Thoracic aorta (tissue), 2 donors: ENCODE measurements around the gene PIGBOS1. TPM values are rescaled to one million over a fixed set of nuclear protein-coding genes. Genes with fewer than 3 reads are reported as not detected.
A peak's percentile ranks its signal among the peaks of the same experiment; 100 is the strongest.

ENCODE experiments used
- ATAC-seq: fragments of 150-250 bp; one replicate; pipeline ENCODE4 v1.8.0; 2017; ENCODE audit warnings: low read depth; ENCODE audit not compliant: insufficient number of reproducible peaks, low FRiP score
- DNase-seq: peaks from one replicate; pipeline ENCODE4 v3.0.0-alpha.2; 2020; ENCODE audit warnings: low spot score
- H3K27ac ChIP-seq, 2 donors: fragments of 200-600 bp; sonication (generic); 1 replicate in 1 of 2; 2 replicates in 1 of 2; pipeline ENCODE4 v1.5.1; 2016; ENCODE audit warnings: mild to moderate bottlenecking in 2 of 2, moderate library complexity in 2 of 2
- H3K27me3 ChIP-seq: fragments of 200-600 bp; sonication (generic); replicated peaks from 2 replicates; pipeline ENCODE4 v1.6.0; 2016; ENCODE audit warnings: mild to moderate bottlenecking; ENCODE audit not compliant: insufficient read depth
- H3K36me3 ChIP-seq: fragments of 200-600 bp; sonication (generic); one replicate; pipeline ENCODE4 v1.5.1; 2016
- H3K4me1 ChIP-seq, 2 donors: fragments of 200-600 bp; sonication (generic); 1 replicate in 1 of 2; 2 replicates in 1 of 2; pipeline versions ENCODE4 v1.5.1 to v1.6.0; 2016; ENCODE audit warnings: low read depth in 2 of 2, mild to moderate bottlenecking in 1 of 2; ENCODE audit not compliant: control insufficient read depth in 1 of 2
- H3K4me3 ChIP-seq: fragments of 200-600 bp; sonication (generic); 2 replicates; pipeline ENCODE4 v1.5.1; 2016; ENCODE audit warnings: mild to moderate bottlenecking
- H3K9me3 ChIP-seq: fragments of 200-600 bp; sonication (generic); 2 replicates; pipeline ENCODE4 v1.5.1; 2016
- CTCF ChIP-seq: fragments of 200-600 bp; sonication (generic); IDR thresholded peaks from one replicate; pipeline ENCODE4 v1.5.1; 2019; ENCODE audit warnings: antibody characterized with exemption
- total RNA-seq, 2 donors: library from RNA; depleted of rRNA; stranded (reverse); fragments of >200 nt; gene quantifications; one replicate each; pipeline versions ENCODE4 v1.1.0 to v1.2.3, GENCODE V29; 2016

Gene PIGBOS1
- total RNA-seq, 2 donors from 2014 or later: 5.8 to 20.2 TPM

DNA sequence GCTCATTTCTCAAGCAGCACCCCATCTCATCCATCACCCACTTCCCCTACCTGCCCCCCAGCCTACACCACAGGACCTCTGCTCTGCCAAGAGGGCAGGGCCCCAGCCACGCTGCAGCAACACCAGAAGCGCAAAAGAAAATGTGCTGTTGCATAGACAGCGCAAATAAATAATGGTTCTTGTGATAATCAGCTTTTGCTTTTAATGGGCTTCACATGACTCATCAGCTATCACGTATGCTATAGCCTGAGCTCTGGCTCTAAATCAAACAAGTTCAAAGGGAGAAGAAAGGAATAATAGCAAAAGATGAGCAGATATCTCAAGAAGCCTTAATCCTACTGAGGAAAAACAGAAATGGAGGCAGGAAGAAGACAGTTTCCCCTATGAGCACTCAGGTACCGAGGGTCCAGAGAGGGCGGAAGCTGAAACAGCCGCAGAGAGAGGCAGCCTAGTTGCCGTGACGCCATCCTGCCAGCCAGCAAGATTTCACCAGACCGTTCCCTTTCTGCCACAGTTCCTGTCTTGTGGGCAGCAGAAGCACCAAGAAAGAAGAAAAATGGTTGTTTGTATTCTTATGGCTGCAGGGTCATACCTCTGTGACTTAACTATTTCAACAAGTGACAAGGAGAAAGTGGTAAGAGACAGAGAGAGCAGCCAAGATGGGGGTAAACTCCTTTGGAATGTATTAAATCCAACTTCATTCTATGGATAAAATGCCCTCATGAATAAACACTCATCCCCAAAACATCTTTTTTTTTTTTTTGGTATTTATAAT lies 51.3 kb downstream of the PIGBOS1 start:
- Histone ChIP-seq H3K9me3 (no peaks in the 10 kb centered on the region), H3K4me1 (no peaks in the 10 kb centered on the region), H3K4me3 (peak overlapping the region; percentile 12), H3K36me3 (no peaks in the 10 kb centered on the region), H3K27ac (no peak overlapping the region), H3K27me3 (no peaks in the 10 kb centered on the region)
- ATAC-seq: no peak
- no peak for TF ChIP-seq CTCF
- DNase-seq: no peak

Other genes with a start within 250 kb of the PIGBOS1 start
- gene RSL24D1, start 122.2 kb downstream of the PIGBOS1 start, total RNA-seq: 10 to 100 TPM; 34.9 to 85.5 TPM
- 10 to 100 TPM; 21.0 to 40.7 TPM for gene RAB27A, start 29.3 kb downstream of the PIGBOS1 start, total RNA-seq
- gene PIGB, start 99 bp upstream of the PIGBOS1 start, total RNA-seq: 10 to 100 TPM in 1 of 2 donors, 1 to 10 TPM in 1; 6.6 to 26.7 TPM
- 100 to 1,000 TPM; 116 to 122 TPM for gene CCPG1, start 89.2 kb upstream of the PIGBOS1 start, total RNA-seq
- 10 to 100 TPM in 1 of 2 donors, not detected in 1; 12.6 TPM for gene PIERCE2, start 89.4 kb upstream of the PIGBOS1 start, total RNA-seq
- gene DNAAF4, start 189.1 kb upstream of the PIGBOS1 start, total RNA-seq: 1 to 10 TPM; 1.8 to 2.2 TPM